GM19468 (cell line): Measurements from ENCODE around the gene APOBEC3B.
"Not testable (repeated sequence)": the region's sequence is repeated elsewhere in the genome, so short reads cannot be mapped to it uniquely, and the experiment has no call there.

Experiments used
- ATAC-seq: cut with Tn5 transposase; IDR thresholded peaks from one replicate; pipeline ENCODE4 v1.9.1; 2021; ENCODE audit warnings: mild to moderate bottlenecking, moderate library complexity, moderate number of reproducible peaks; ENCODE audit not compliant: unreplicated experiment; ENCODE audit errors: extremely low read depth

APOBEC3B gene

GRCh38 chr22:38981992-38982927 is at the start of gene APOBEC3B:
APOBEC3B (plus strand) TSS chr22:38982347; CDS start chr22:38982454, 107 bp downstream.
- ATAC-seq: no peak

- no peak for ATAC-seq
Observed at GRCh38 chr22:38935023-38935422, 47.1 kb upstream of the APOBEC3B start.

- ATAC-seq: no peak
Observed at GRCh38 chr22:38935616-38936015, 46.5 kb upstream of the APOBEC3B start.

- no peak for ATAC-seq
Observed at GRCh38 chr22:38936562-38936961, 45.6 kb upstream of the APOBEC3B start.

GRCh38 chr22:38937036-38937435 is 45.1 kb upstream of the APOBEC3B start:
- no peak for ATAC-seq

- no peak for ATAC-seq
Observed at GRCh38 chr22:38937541-38937940, 44.6 kb upstream of the APOBEC3B start.

- no peak for ATAC-seq
Observed at GRCh38 chr22:38938221-38938620, 43.9 kb upstream of the APOBEC3B start.

- ATAC-seq: no peak
Observed at GRCh38 chr22:38938925-38939324, 43.2 kb upstream of the APOBEC3B start.

- no peak for ATAC-seq
Observed at GRCh38 chr22:38940811-38941384, 41.2 kb upstream of the APOBEC3B start.

- ATAC-seq: peak; percentile 39
Observed at GRCh38 chr22:38941488-38941987, 40.6 kb upstream of the APOBEC3B start.

- no peak for ATAC-seq
Observed at GRCh38 chr22:38942702-38943101, 39.4 kb upstream of the APOBEC3B start.

GRCh38 chr22:38943201-38943600 is 38.9 kb upstream of the APOBEC3B start:
- ATAC-seq: no peak

- ATAC-seq: no peak
Observed at GRCh38 chr22:38943882-38944281, 38.3 kb upstream of the APOBEC3B start.

GRCh38 chr22:38944653-38945052 is 37.5 kb upstream of the APOBEC3B start:
- no peak for ATAC-seq

GRCh38 chr22:38945706-38946338 is 36.3 kb upstream of the APOBEC3B start:
- ATAC-seq: not testable (repeated sequence)

- no peak for ATAC-seq
Observed at GRCh38 chr22:38946771-38947170, 35.4 kb upstream of the APOBEC3B start.

GRCh38 chr22:38947321-38948140 is 34.6 kb upstream of the APOBEC3B start:
- no peak for ATAC-seq

- ATAC-seq: no peak
Observed at GRCh38 chr22:38948181-38948940, 33.8 kb upstream of the APOBEC3B start.

GRCh38 chr22:38949889-38950405 is 32.2 kb upstream of the APOBEC3B start:
- no peak for ATAC-seq
